GM08714 (cell line): ENCODE measurements around the gene LRRC7.

Source experiments
- H3K4me3 ChIP-seq: fragments of 200-500 bp; sonication (Bioruptor generic); 2 replicates; pipeline ENCODE4 v1.5.1; 2014; ENCODE audit warnings: mild to moderate bottlenecking, low read length, inconsistent platforms
- ZNF274 ChIP-seq: IDR thresholded peaks from 2 replicates; pipeline ENCODE4 v1.6.1; 2012; ENCODE audit warnings: mild to moderate bottlenecking, low read depth, low read length

LRRC7 gene

DNA sequence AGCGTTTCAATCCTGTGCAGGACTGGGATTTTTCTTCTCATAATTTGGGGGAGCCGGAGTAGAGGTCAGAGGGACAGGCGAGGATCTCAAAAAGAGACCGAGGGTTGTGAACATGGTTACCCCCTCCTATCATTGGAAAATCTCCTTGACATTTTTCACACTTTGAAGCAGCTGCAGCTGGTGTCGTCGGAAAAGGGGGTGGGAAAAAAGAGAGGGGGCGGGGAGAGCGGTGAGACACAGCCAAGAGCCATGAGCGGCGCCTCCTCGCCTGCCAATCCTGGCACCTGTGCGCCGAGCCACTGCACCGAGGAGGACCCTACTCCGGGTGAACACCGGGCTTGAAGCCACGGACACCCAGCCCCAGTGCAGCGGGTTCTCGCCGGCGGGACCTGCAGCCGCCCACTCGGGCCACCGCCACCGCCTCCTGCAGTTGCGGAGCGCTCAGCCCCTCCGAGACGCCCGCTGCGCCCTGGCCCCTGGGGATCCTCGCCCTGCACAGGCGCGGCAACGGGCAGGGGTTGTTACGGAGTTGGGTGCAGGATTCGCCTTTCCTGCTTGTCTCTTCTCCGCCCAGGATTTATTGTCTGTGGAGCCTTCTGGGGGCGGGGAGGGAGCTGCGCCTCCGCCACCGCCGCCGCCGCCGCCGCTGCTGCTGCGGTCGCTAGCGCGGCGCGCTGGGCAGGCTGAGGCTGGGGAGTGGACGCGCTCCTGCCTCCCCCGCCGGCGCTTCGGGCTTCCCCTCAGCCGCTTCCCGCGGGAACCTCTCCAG is at the start of gene LRRC7:
TSS of gene LRRC7 (plus strand) at position 271 of the 769 bp plus-strand sequence. CDS start 718 bp downstream, outside the sequence.
- peak within 1 kb of the TSS; percentile 15; the same call in 1 of the 2 replicates for H3K4me3 ChIP-seq
- no peak for TF ChIP-seq ZNF274

- no peak overlapping the region for H3K4me3 ChIP-seq
- no peak for TF ChIP-seq ZNF274
These were observed 48.7 kb upstream of the LRRC7 start for GRCh38 chr1:69519006-69519405.

DNA sequence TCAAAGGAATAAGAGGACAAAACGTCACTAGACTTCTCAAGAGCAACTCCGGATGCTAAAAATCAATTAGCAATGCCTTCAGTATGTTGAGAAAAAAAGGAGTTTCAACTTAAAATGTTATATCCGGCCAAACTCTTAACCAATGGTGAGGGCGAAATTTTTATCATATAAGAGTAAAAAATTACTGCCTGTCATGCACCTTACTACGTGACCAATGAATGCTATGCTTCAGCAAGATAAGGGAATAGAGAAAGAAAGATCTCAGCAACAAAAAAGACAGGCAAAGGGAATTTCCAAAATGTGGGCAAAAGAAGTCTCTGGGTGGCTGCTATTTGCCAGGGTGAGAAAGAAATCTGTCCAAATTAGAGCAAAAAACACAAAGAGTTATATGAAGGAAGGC is 47.4 kb upstream of the LRRC7 start:
- TF ChIP-seq ZNF274: no peak
- H3K4me3 ChIP-seq: no peak overlapping the region

GRCh38 chr1:69523032-69523431 is 44.7 kb upstream of the LRRC7 start:
- no peak for TF ChIP-seq ZNF274
- H3K4me3 ChIP-seq: no peak overlapping the region

GRCh38 chr1:69523461-69523860 is 44.3 kb upstream of the LRRC7 start:
- no peak overlapping the region for H3K4me3 ChIP-seq
- TF ChIP-seq ZNF274: no peak

GRCh38 chr1:69524015-69524414 is 43.7 kb upstream of the LRRC7 start:
- no peak overlapping the region for H3K4me3 ChIP-seq
- TF ChIP-seq ZNF274: no peak

- no peak for TF ChIP-seq ZNF274
- H3K4me3 ChIP-seq: no peak overlapping the region
These were observed 40.4 kb upstream of the LRRC7 start for GRCh38 chr1:69527273-69527672.

DNA sequence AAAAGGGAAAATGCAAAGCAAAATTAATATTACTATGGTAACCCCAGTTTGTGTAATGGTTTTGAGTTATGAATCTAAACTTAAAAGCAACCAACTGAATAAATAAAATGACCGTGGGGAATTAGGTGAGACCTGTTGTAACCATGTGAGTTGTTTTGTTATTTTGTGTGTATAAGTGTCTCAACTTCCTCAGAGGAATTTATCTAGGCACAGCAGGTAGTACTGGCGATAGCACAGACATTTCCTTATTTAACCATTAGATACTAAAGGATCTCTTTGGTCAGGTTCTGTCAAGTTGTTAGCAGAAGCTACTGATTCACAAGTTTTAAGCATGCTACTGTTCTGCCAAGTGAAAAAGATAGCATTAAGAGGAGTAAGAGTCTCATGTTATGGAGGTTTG is 39.3 kb upstream of the LRRC7 start:
- no peak for TF ChIP-seq ZNF274
- H3K4me3 ChIP-seq: no peak overlapping the region

- TF ChIP-seq ZNF274: no peak
- H3K4me3 ChIP-seq: no peak overlapping the region
These were observed 34.4 kb upstream of the LRRC7 start for GRCh38 chr1:69533343-69533742.

GRCh38 chr1:69534829-69535228 is 32.9 kb upstream of the LRRC7 start:
- no peak for TF ChIP-seq ZNF274
- no peak overlapping the region for H3K4me3 ChIP-seq

GRCh38 chr1:69535490-69535889 is 32.2 kb upstream of the LRRC7 start:
- no peak for TF ChIP-seq ZNF274
- H3K4me3 ChIP-seq: no peak overlapping the region

DNA sequence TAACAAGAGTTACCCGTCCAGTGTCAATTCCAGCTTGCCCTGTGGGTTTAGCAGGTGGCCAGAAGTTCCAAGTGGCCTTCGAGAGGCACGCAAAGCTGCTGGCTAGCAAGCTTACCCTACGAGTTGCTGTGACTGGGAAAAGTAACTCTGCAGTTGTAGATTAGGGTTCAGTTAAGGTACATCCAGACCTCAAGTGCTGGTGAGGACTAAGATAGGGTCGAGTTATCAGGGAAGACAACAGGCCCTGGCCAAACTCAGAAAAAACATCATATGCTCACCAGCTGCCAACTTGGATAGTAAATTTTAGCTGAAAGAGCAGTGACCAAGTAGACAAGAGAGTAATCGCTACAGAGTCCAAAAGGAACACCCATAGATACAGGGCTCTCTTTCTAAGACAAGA is 27.7 kb upstream of the LRRC7 start:
- H3K4me3 ChIP-seq: no peak overlapping the region
- no peak for TF ChIP-seq ZNF274

GRCh38 chr1:69551476-69552324 is 16.0 kb upstream of the LRRC7 start:
- no peak overlapping the region for H3K4me3 ChIP-seq
- no peak for TF ChIP-seq ZNF274

DNA sequence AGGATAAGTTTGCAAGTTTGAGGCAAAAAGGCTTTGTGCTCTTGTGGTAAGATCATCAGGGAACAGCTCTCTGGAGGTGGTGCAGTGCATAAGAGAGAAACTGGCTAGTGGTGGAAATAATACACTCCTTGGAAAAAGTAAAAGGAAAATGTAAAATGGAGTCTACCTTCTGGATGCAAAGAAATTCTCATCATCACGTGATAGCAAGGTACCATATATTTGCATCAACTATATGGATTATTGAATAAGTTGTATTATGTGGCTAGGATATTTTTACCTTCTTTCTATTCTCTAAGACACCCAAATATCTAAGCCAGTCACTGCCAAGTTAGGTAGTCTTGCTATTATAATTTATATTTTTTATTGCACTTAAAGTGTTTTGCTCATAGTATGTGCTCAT is 14.0 kb upstream of the LRRC7 start:
- no peak for TF ChIP-seq ZNF274
- no peak overlapping the region for H3K4me3 ChIP-seq
